H9 (cell line): ENCODE results near the gene HIPK1. TPM values are rescaled to one million over a fixed set of nuclear protein-coding genes. Genes with fewer than 3 reads are reported as not detected.

Experiments used
- DNase-seq: peaks from one replicate; pipeline ENCODE4 v3.0.0-alpha.2; 2017
- H2AFZ ChIP-seq: one replicate; pipeline ENCODE4 v1.6.1; 2013; ENCODE audit warnings: mild to moderate bottlenecking, low read length, control low read depth, moderate library complexity
- H2AK5ac ChIP-seq: 2 replicates; pipeline ENCODE4 v1.6.1; 2013; ENCODE audit warnings: low read length, control low read depth, mixed read lengths; ENCODE audit not compliant: insufficient read length
- H2BK120ac ChIP-seq: one replicate; pipeline ENCODE4 v1.6.1; 2013; ENCODE audit warnings: low read depth, mild to moderate bottlenecking, low read length, control low read depth, inconsistent platforms; ENCODE audit not compliant: poor library complexity, severe bottlenecking
- H2BK12ac ChIP-seq: 2 replicates; pipeline ENCODE4 v1.6.1; 2013; ENCODE audit warnings: low read length, control low read depth, mixed read lengths, low read depth; ENCODE audit not compliant: insufficient read length
- H2BK15ac ChIP-seq: 2 replicates; pipeline ENCODE4 v1.6.1; 2013; ENCODE audit warnings: low read depth, low read length, control low read depth
- H2BK20ac ChIP-seq: one replicate; pipeline ENCODE4 v1.6.1; 2013; ENCODE audit warnings: low read depth, mild to moderate bottlenecking, low read length, control low read depth, inconsistent platforms; ENCODE audit not compliant: poor library complexity, severe bottlenecking
- H2BK5ac ChIP-seq: 2 replicates; pipeline ENCODE4 v1.6.1; 2013; ENCODE audit warnings: low read length, control low read depth, mixed read lengths; ENCODE audit not compliant: insufficient read length
- H3K14ac ChIP-seq: 2 replicates; pipeline ENCODE4 v1.6.1; 2013; ENCODE audit warnings: low read length, control low read depth; ENCODE audit not compliant: insufficient read depth
- H3K18ac ChIP-seq: 2 replicates; pipeline ENCODE4 v1.6.1; 2013; ENCODE audit warnings: low read depth, mild to moderate bottlenecking, mixed read lengths, low read length, control low read depth; ENCODE audit not compliant: insufficient read length
- H3K23ac ChIP-seq: 2 replicates; pipeline ENCODE4 v1.6.1; 2013; ENCODE audit warnings: low read length, control low read depth, mixed read lengths, low read depth; ENCODE audit not compliant: insufficient read length
- H3K23me2 ChIP-seq: 2 replicates; pipeline ENCODE4 v1.6.1; 2013; ENCODE audit warnings: low read depth, mild to moderate bottlenecking, mixed read lengths, low read length, control low read depth; ENCODE audit not compliant: insufficient read length, poor library complexity, severe bottlenecking
- H3K27ac ChIP-seq: 2 replicates; pipeline ENCODE4 v1.5.1; 2013; ENCODE audit warnings: low read length, control low read depth, mixed read lengths, low read depth; ENCODE audit not compliant: insufficient read length
- H3K27me3 ChIP-seq: 2 replicates; pipeline ENCODE4 v1.6.1; 2013; ENCODE audit warnings: low read length, control low read depth, inconsistent platforms; ENCODE audit not compliant: insufficient read depth
- H3K4ac ChIP-seq: 2 replicates; pipeline ENCODE4 v1.6.1; 2013; ENCODE audit warnings: low read depth, mild to moderate bottlenecking, control low read depth, inconsistent platforms, low read length, moderate library complexity
- H3K4me1 ChIP-seq: 2 replicates; pipeline ENCODE4 v1.6.1; 2013; ENCODE audit warnings: low read length, control low read depth, inconsistent platforms; ENCODE audit not compliant: insufficient read depth
- H3K4me2 ChIP-seq: 2 replicates; pipeline ENCODE4 v1.6.1; 2013; ENCODE audit warnings: low read length, control low read depth, mixed read lengths; ENCODE audit not compliant: insufficient read length, insufficient read depth
- H3K56ac ChIP-seq: 2 replicates; pipeline ENCODE4 v1.6.1; 2013; ENCODE audit warnings: low read depth, mild to moderate bottlenecking, mixed read lengths, low read length, control low read depth; ENCODE audit not compliant: insufficient read length
- H3K79me1 ChIP-seq: 2 replicates; pipeline ENCODE4 v1.6.1; 2013; ENCODE audit warnings: low read depth, mild to moderate bottlenecking, moderate library complexity, low read length, control low read depth, inconsistent platforms; ENCODE audit not compliant: insufficient read depth, poor library complexity, severe bottlenecking
- H3K79me2 ChIP-seq: 2 replicates; pipeline ENCODE4 v1.6.1; 2013; ENCODE audit warnings: low read length, control low read depth, inconsistent platforms; ENCODE audit not compliant: insufficient read depth
- H3K9ac ChIP-seq: 2 replicates; pipeline ENCODE4 v1.6.1; 2013; ENCODE audit warnings: low read length, control low read depth, mixed read lengths; ENCODE audit not compliant: insufficient read length; ENCODE audit errors: extremely low read depth
- H3K9me3 ChIP-seq: one replicate; pipeline ENCODE4 v1.6.1; 2013; ENCODE audit warnings: low read depth, low read length, inconsistent platforms; ENCODE audit not compliant: control insufficient read depth
- H3T11ph ChIP-seq: one replicate; pipeline ENCODE4 v1.6.1; 2013; ENCODE audit warnings: mild to moderate bottlenecking, low read length, control low read depth, inconsistent platforms
- H4K20me1 ChIP-seq: one replicate; pipeline ENCODE4 v1.6.1; 2013; ENCODE audit not compliant: control insufficient read depth, insufficient read length, insufficient read depth
- H4K5ac ChIP-seq: 2 replicates; pipeline ENCODE4 v1.6.1; 2013; ENCODE audit warnings: low read depth, mild to moderate bottlenecking, mixed read lengths, low read length, control low read depth; ENCODE audit not compliant: insufficient read length
- H4K8ac ChIP-seq: replicated peaks from 2 replicates; pipeline ENCODE4 v1.6.1; 2013; ENCODE audit warnings: low read length, control low read depth, mixed read lengths, low read depth; ENCODE audit not compliant: insufficient read length
- H4K91ac ChIP-seq: 2 replicates; pipeline ENCODE4 v1.6.1; 2013; ENCODE audit warnings: low read depth, mild to moderate bottlenecking, moderate library complexity, mixed read lengths, low read length, control low read depth; ENCODE audit not compliant: insufficient read length
- H3K27ac Mint-ChIP-seq, 3 experiments: 2 replicates in 2 of 3; 3 replicates in 1 of 3; pipeline ENCODE4 v1.8.0; 2020 to 2021; ENCODE audit warnings: mixed read lengths in 3 of 3, mild to moderate bottlenecking in 1 of 3, moderate library complexity in 1 of 3
- H3K27me3 Mint-ChIP-seq: 2 replicates; pipeline ENCODE4 v1.8.0; 2021; ENCODE audit warnings: low read depth, mild to moderate bottlenecking, moderate library complexity, mixed read lengths
- H3K36me3 Mint-ChIP-seq, 3 experiments: 2 replicates in 2 of 3; 3 replicates in 1 of 3; pipeline ENCODE4 v1.8.0; 2020 to 2021; ENCODE audit warnings: low read depth in 3 of 3, mixed read lengths in 3 of 3; ENCODE audit not compliant: insufficient read depth in 1 of 3
- H3K4me1 Mint-ChIP-seq, 2 experiments: 2 replicates each; pipeline ENCODE4 v1.8.0; 2020; ENCODE audit warnings: mixed read lengths in 2 of 2
- H3K4me3 Mint-ChIP-seq, 2 experiments: 2 replicates in 1 of 2; 3 replicates in 1 of 2; pipeline ENCODE4 v1.8.0; 2020 to 2021; ENCODE audit warnings: mild to moderate bottlenecking in 2 of 2, mixed read lengths in 2 of 2, moderate library complexity in 1 of 2
- H3K9me3 Mint-ChIP-seq, 2 experiments: 2 replicates in 1 of 2; 3 replicates in 1 of 2; pipeline ENCODE4 v1.8.0; 2020; ENCODE audit warnings: mild to moderate bottlenecking in 2 of 2, mixed read lengths in 2 of 2, moderate library complexity in 1 of 2
- WGBS: extraction: QIAGEN DNeasy Blood & Tissue Kit; methylation state at CpG from one replicate; pipeline ENCODE4 v1.1.7; 2013; ENCODE audit warnings: missing lambda C conversion rate, low lambda C conversion rate, mixed read lengths; ENCODE audit not compliant: insufficient read length; ENCODE audit errors: extremely low coverage; 5-methylcytosine and 5-hydroxymethylcytosine counted together
- total RNA-seq: library from RNA; stranded (reverse); gene quantifications from 2 replicates; pipeline ENCODE4 v1.2.1, GENCODE V29; 2021
- TF ChIP-seq, protein P1 (sequence below): fragments of 200-600 bp; sonication (generic); conservative IDR thresholded peaks from 3 replicates; pipeline ENCODE4 v1.8.0; 2021; ENCODE audit warnings: antibody characterized with exemption, mild to moderate bottlenecking

HIPK1 gene
- total RNA-seq, 1 experiment from 2014 or later = 65.7 TPM

DNA sequence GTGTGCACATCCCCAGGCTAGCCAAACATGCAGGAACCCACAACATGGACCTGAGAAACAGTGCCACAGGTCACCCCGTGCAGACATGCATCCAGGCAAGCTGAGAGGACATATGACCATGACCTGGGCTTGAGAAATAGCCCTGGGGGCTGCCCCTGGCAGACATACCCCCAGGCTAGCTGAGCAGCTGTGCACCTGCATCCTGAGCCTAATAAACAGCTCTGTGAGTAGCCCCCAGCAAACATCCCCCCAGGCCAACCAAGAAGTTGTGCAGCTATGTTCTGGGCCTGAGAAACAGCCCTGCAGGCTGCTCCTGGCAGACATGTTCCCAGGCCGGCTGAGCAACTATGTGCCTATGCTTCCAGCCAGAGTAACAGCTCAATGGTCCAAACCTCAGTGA lies 64.6 kb downstream of the HIPK1 start:
- Histone ChIP-seq H3K14ac (no peak overlapping the region), H2BK120ac (no peak overlapping the region), H2AK5ac (no peak overlapping the region), H3K4me2 (no peak overlapping the region), H3K4ac (no peak overlapping the region), H3K23ac (no peak overlapping the region), H3K56ac (no peak overlapping the region), H3K18ac (no peak overlapping the region), H2BK5ac (no peak overlapping the region), H3K79me2 (no peaks in the 10 kb centered on the region), H4K20me1 (no peaks in the 10 kb centered on the region), H4K91ac (no peak overlapping the region), H3K23me2 (no peaks in the 10 kb centered on the region), H3K9me3 (peaks cover 6% of the 10 kb centered on the region), H4K5ac (no peak overlapping the region), H2BK12ac (no peak overlapping the region), H3K4me1 (no peaks in the 10 kb centered on the region), H2AFZ (no peak overlapping the region), H3T11ph (no peak overlapping the region), H3K9ac (no peak overlapping the region), H4K8ac (no peak overlapping the region), H3K27me3 (no peaks in the 10 kb centered on the region), H3K79me1 (no peaks in the 10 kb centered on the region), H2BK15ac (no peak overlapping the region), H3K27ac (no peak overlapping the region), H2BK20ac (no peak overlapping the region)
- peaks cover 8% of the 10 kb centered on the region for H3K27me3 Mint-ChIP-seq
- no peak overlapping the region for H3K27ac Mint-ChIP-seq
- no peak for DNase-seq
- peaks cover 9 to 10% of the 10 kb centered on the region in 2 experiments for H3K4me1 Mint-ChIP-seq
- no peak overlapping the region for H3K4me3 Mint-ChIP-seq
- TF ChIP-seq, protein P1, sequence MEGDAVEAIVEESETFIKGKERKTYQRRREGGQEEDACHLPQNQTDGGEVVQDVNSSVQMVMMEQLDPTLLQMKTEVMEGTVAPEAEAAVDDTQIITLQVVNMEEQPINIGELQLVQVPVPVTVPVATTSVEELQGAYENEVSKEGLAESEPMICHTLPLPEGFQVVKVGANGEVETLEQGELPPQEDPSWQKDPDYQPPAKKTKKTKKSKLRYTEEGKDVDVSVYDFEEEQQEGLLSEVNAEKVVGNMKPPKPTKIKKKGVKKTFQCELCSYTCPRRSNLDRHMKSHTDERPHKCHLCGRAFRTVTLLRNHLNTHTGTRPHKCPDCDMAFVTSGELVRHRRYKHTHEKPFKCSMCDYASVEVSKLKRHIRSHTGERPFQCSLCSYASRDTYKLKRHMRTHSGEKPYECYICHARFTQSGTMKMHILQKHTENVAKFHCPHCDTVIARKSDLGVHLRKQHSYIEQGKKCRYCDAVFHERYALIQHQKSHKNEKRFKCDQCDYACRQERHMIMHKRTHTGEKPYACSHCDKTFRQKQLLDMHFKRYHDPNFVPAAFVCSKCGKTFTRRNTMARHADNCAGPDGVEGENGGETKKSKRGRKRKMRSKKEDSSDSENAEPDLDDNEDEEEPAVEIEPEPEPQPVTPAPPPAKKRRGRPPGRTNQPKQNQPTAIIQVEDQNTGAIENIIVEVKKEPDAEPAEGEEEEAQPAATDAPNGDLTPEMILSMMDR = no peak
- peaks cover 23 to 31% of the 10 kb centered on the region in 2 experiments for H3K9me3 Mint-ChIP-seq
- H3K36me3 Mint-ChIP-seq = peaks cover 15 to 32% (median 19%) of the 10 kb centered on the region in 3 experiments
- no CpG with 5 or more reads among the region's 2 CpGs for WGBS
